Keratinocyte (primary cell): Measurements from ENCODE around the gene STK4. TPM values are rescaled to one million over a fixed set of nuclear protein-coding genes. Genes with fewer than 3 reads are reported as not detected.

Experiments
- DNase-seq: peaks from one replicate; pipeline ENCODE4 v3.0.0-alpha.2; 2011; ENCODE audit warnings: low read depth, missing footprints, low spot score
- FAIRE-seq: peaks from 2 replicates; lab custom pipeline; 2011; peaks lifted over from hg19 to GRCh38; lab: Jason Lieb, UNC
- H2AFZ ChIP-seq: 2 replicates; pipeline ENCODE4 v1.6.0; 2012; ENCODE audit warnings: low read length, control low read depth, inconsistent platforms; ENCODE audit not compliant: control insufficient read depth
- H3K27ac ChIP-seq: 2 replicates; pipeline ENCODE4 v1.5.1; 2011; ENCODE audit warnings: low read length; ENCODE audit not compliant: control insufficient read depth, insufficient read depth
- H3K27me3 ChIP-seq: 3 replicates; pipeline ENCODE4 v1.6.0; 2011; ENCODE audit warnings: low read length; ENCODE audit not compliant: control insufficient read depth, insufficient read depth; ENCODE audit errors: extremely low read depth
- H3K36me3 ChIP-seq, 2 experiments: 2 replicates in 1 of 2; 3 replicates in 1 of 2; pipeline ENCODE4 v1.5.1; 2011; ENCODE audit warnings: low read length in 2 of 2, mild to moderate bottlenecking in 1 of 2; ENCODE audit not compliant: control insufficient read depth in 2 of 2, insufficient read depth in 2 of 2; ENCODE audit errors: extremely low read depth in 1 of 2
- H3K4me1 ChIP-seq: 3 replicates; pipeline ENCODE4 v1.5.1; 2011; ENCODE audit warnings: low read length; ENCODE audit not compliant: control insufficient read depth, insufficient read depth; ENCODE audit errors: extremely low read depth
- H3K4me2 ChIP-seq: 3 replicates; pipeline ENCODE4 v1.6.0; 2011; ENCODE audit warnings: low read depth, low read length; ENCODE audit not compliant: control insufficient read depth, insufficient read depth; ENCODE audit errors: extremely low read depth
- H3K4me3 ChIP-seq, 3 experiments: fragments of 200-600 bp in 1 of 3; sonication (generic) in 1 of 3; 2 replicates in 2 of 3; 3 replicates in 1 of 3; pipeline ENCODE4 v1.5.1; 2011 to 2016; ENCODE audit warnings: low read length in 3 of 3, mild to moderate bottlenecking in 3 of 3, control low read depth in 2 of 3, inconsistent platforms in 1 of 3, low read depth in 1 of 3, mixed read lengths in 1 of 3, mixed run types in 1 of 3, moderate library complexity in 1 of 3; ENCODE audit not compliant: control insufficient read depth in 2 of 3, insufficient read depth in 2 of 3; ENCODE audit errors: extremely low read depth in 1 of 3
- H3K79me2 ChIP-seq: 2 replicates; pipeline ENCODE4 v1.6.0; 2012; ENCODE audit warnings: low read length; ENCODE audit not compliant: control insufficient read depth, insufficient read depth
- H3K9ac ChIP-seq: 3 replicates; pipeline ENCODE4 v1.6.0; 2011; ENCODE audit warnings: low read length; ENCODE audit not compliant: control insufficient read depth, insufficient read depth; ENCODE audit errors: extremely low read depth
- H3K9me1 ChIP-seq: 3 replicates; pipeline ENCODE4 v1.6.0; 2011; ENCODE audit warnings: low read length; ENCODE audit not compliant: control insufficient read depth, insufficient read depth; ENCODE audit errors: extremely low read depth
- H3K9me3 ChIP-seq: 2 replicates; pipeline ENCODE4 v1.5.1; 2012; ENCODE audit warnings: low read depth, low read length; ENCODE audit not compliant: control insufficient read depth
- H4K20me1 ChIP-seq: 3 replicates; pipeline ENCODE4 v1.6.0; 2011; ENCODE audit warnings: low read length; ENCODE audit not compliant: control insufficient read depth, insufficient read depth; ENCODE audit errors: extremely low read depth
- EZH2 ChIP-seq: IDR thresholded peaks from one replicate; pipeline ENCODE4 v1.6.1; 2012; ENCODE audit warnings: inconsistent platforms, mild to moderate bottlenecking, low read length, moderate library complexity
- dilution Hi-C: fragments of 300-500 bp; cut with MboI; formaldehyde crosslinking; loops from one replicate; pipeline ENCODE4 v1.7.0; 2020; ENCODE audit warnings: low sequenced_read_pairs; ENCODE audit not compliant: extremely low pct_ligation_motif_present
- polyA plus RNA-seq, 5 experiments: library from polyadenylated mRNA; depleted of rRNA in 3 of 5; stranded (reverse) in 3 of 5; stranded (forward) in 1 of 5; unstranded in 1 of 5; fragments of >200 nt; gene quantifications; 1 replicate in 1 of 5; 2 replicates in 3 of 5; 3 replicates in 1 of 5; pipeline versions ENCODE4 v1.2.1 to v1.2.3, GENCODE V29; 2011 to 2012; ENCODE audit warnings: missing spikeins in 2 of 5, low read depth in 1 of 5, low replicate concordance in 1 of 5
- TF ChIP-seq, protein P1 (sequence below), 3 experiments: IDR thresholded peaks in 1 of 3; conservative IDR thresholded peaks in 1 of 3; optimal IDR thresholded peaks in 1 of 3; 2 replicates in 2 of 3; 3 replicates in 1 of 3; pipeline versions ENCODE3 to v1.5.1; 2011; ENCODE audit warnings: low read length in 3 of 3, mild to moderate bottlenecking in 3 of 3, moderate library complexity in 2 of 3, control low read depth in 1 of 3, inconsistent platforms in 1 of 3; ENCODE audit not compliant: insufficient read depth in 2 of 3; ENCODE audit errors: extremely low read depth in 1 of 3

Gene STK4
- polyA plus RNA-seq, 1 donor (not counting 4 experiments of a cell fraction or from before 2014, with no cell fraction given): 30.5 TPM

DNA sequence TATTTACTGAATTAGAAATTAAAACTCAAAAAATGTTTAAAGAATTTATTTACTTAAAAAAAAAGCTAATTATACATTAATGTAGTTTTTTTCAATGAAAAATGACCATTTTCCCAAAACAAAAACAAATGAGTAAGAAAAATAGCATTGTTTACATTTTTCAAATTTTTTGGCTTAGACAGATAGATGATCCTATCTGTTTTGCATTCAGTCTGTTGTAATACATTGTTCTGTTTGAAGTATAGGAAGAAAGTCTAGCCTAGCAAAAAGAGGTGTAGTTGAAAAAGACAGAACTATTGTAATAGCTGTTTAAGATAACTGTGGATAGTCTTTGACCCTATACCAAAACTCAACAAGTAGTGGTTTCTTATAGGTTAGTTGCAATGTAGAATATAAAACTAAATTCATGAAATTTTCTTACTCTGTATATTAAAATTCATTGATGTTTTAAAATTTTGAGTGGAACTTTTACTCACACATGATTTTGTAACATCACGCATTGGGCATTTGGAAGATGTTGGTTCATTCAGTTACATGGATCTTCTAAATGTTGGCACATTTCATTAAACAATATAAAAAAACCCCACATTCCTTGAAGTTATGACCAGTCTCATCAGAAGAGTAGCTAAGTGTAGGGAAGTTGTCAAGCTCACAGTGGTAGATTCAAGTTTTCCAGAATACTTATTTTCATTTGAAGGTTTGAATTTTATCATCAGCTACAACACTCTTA, 72.6 kb downstream of the STK4 start:
- Histone ChIP-seq H3K4me1 (peaks cover 62% of the 10 kb centered on the region), H3K27me3 (no peaks in the 10 kb centered on the region), H3K4me3 (no peak overlapping the region), H3K27ac (peak overlapping the region; percentile 17), H3K9ac (no peak overlapping the region), H4K20me1 (no peaks in the 10 kb centered on the region), H3K4me2 (no peak overlapping the region), H3K9me1 (no peaks in the 10 kb centered on the region), H3K36me3 (peaks cover 0 to 1% of the 10 kb centered on the region in 2 experiments), H2AFZ (no peak overlapping the region), H3K9me3 (no peaks in the 10 kb centered on the region), H3K79me2 (peaks cover 4% of the 10 kb centered on the region)
- TF ChIP-seq EZH2: no peak
- TF ChIP-seq, protein P1, sequence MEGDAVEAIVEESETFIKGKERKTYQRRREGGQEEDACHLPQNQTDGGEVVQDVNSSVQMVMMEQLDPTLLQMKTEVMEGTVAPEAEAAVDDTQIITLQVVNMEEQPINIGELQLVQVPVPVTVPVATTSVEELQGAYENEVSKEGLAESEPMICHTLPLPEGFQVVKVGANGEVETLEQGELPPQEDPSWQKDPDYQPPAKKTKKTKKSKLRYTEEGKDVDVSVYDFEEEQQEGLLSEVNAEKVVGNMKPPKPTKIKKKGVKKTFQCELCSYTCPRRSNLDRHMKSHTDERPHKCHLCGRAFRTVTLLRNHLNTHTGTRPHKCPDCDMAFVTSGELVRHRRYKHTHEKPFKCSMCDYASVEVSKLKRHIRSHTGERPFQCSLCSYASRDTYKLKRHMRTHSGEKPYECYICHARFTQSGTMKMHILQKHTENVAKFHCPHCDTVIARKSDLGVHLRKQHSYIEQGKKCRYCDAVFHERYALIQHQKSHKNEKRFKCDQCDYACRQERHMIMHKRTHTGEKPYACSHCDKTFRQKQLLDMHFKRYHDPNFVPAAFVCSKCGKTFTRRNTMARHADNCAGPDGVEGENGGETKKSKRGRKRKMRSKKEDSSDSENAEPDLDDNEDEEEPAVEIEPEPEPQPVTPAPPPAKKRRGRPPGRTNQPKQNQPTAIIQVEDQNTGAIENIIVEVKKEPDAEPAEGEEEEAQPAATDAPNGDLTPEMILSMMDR (optimal IDR thresholded peaks at IDR 0.05 in 1 of 3, IDR thresholded peaks at IDR 0.05 in 1 of 3, conservative IDR thresholded peaks at IDR 0.05 in 1 of 3; ENCODE audit: extremely low read depth in 1 of 3, insufficient read depth in 2 of 3, low read length in 3 of 3): no peak
- dilution Hi-C loops: no loop called here
- FAIRE-seq: no peak
- DNase-seq: no peak

DNA sequence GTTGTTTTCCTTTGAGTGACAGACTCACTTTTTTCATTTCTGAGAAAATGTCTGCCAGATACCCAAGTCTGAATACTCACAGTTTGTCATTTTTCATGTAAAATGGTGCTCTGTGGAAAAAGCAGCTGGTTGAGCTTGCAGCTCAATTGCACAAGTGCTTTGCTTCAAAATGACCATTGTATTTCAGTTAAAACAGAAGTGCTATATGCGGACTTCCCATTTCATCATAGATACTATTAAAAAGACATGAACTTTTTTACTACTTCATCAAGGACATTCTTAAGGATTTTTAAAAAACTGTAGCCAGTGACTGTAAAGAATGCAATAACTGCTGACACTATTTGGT, 73.1 kb downstream of the STK4 start:
- Histone ChIP-seq H2AFZ (no peak overlapping the region), H3K27me3 (no peaks in the 10 kb centered on the region), H3K36me3 (peaks cover 0 to 1% of the 10 kb centered on the region in 2 experiments), H3K4me2 (no peak overlapping the region), H3K27ac (peak overlapping the region; percentile 17), H3K9me3 (no peaks in the 10 kb centered on the region), H3K4me3 (no peak overlapping the region), H3K9me1 (no peaks in the 10 kb centered on the region), H3K4me1 (peaks cover 64% of the 10 kb centered on the region), H4K20me1 (no peaks in the 10 kb centered on the region), H3K9ac (no peak overlapping the region), H3K79me2 (peaks cover 6% of the 10 kb centered on the region)
- dilution Hi-C loops: no loop called here
- DNase-seq (no peak), FAIRE-seq (no peak)
- TF ChIP-seq, protein P1 (optimal IDR thresholded peaks at IDR 0.05 in 1 of 3, IDR thresholded peaks at IDR 0.05 in 1 of 3, conservative IDR thresholded peaks at IDR 0.05 in 1 of 3; ENCODE audit: extremely low read depth in 1 of 3, insufficient read depth in 2 of 3, low read length in 3 of 3): no peak
- TF ChIP-seq EZH2: no peak
